Stimulated activated CD8-positive, alpha-beta memory T cell treated with anti-CD3 and anti-CD28 coated beads, Interleukin-12 subunit alpha, Interleukin-12 subunit beta, amount 100 ng/mL, for 24 hours (primary cell): ENCODE results near the gene DMD.

Experiments used
- DNase-seq: peaks from one replicate; pipeline ENCODE4 v3.0.0-alpha.2; 2020; ENCODE audit errors: extremely low read depth

DMD gene

GRCh38 chrX:33041141-33041540 is 170.2 kb downstream of the DMD start:
- no peak for DNase-seq

DNA sequence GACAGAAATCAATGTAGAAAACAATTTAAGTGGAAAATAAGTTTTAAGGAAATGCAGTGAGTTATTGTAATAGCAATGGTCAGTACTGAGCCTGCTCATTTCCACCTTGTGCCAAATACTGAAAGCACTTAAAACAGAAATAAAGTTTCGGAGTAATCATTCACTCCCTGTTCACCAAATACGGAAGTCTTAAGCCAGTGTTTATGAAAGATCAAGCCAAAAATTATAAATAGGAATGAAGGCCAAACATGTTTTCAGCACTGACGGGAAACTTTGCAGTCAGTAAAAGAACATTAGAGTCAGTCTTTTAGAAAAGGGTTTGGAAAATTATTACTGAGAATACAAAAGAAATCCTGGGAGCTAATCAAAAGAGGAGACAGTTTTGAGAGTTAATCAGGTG is 178.6 kb downstream of the DMD start:
- DNase-seq, result no peak

DNA sequence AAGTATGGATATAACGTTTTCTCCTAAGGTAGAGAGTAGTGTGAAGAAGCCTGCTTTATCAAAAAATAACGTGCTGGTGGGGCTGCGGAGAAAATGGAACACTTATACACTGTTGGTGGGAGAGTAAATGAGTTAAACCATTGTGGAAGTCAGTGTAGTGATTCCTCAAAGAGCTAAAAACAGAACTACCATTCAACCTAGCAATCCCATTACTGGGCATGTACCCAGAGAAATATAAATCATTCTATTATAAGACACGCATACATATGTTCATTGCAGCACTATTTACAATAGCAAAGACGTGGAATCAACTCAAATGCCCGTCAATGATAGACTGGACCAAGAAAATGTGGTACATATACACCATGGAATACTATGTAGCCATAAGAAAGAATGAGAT is 196.4 kb downstream of the DMD start:
- no peak for DNase-seq

GRCh38 chrX:33014086-33014485 is 197.3 kb downstream of the DMD start:
- DNase-seq, result no peak

- no peak for DNase-seq
These were observed 210.2 kb downstream of the DMD start for GRCh38 chrX:33001107-33001506.

- no peak for DNase-seq
These were observed 212.6 kb downstream of the DMD start for GRCh38 chrX:32998776-32999175.

GRCh38 chrX:32995427-32995826 is 215.9 kb downstream of the DMD start:
- DNase-seq, result no peak

DNA sequence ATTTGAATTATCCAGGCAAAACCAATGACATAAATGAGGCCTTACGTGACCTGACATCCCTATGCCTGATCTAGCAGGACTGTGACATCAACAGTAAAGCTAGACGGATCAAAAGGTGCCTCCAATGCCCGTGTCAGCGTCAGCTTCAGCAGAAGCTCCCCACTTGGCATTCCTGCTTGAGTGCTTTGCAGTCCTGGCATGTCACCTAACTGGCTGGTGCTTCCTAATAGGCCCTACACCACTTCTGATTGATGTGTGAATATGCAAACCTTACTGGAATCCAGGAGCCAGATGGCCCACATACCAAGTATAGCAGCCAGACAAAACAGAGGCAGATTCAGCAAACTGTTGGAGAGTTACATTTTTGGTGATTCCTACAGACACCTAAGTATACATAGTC is 224.2 kb downstream of the DMD start:
- DNase-seq, result no peak

- DNase-seq, result no peak
These were observed 225.8 kb downstream of the DMD start for GRCh38 chrX:32985544-32985943.

DNA sequence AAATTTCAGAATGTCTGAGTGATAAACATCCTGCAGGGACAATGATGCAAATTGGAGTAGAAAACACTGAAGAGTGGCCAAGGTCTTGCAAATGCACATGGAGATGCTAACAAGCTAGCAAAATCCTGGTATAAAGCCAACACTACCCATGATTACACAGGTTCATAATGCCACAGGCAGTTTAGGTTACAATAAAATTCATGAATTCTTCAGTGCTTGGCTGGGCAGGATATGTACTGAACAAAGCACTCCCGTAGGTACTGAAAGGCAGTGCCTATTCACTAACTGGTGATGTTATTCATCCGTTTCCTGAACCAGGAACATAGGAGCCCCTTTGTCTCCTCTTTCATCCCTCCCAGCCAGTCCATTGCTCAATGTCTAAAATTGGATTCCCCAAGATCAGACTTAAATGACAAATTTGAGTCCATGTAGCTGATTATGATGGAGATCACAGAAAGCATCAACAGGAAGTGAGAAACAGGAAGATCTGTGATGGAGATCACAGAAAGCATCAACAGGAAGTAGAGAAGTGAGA is 244.5 kb downstream of the DMD start:
- no peak for DNase-seq

GRCh38 chrX:32954125-32954524 is 257.2 kb downstream of the DMD start:
- no peak for DNase-seq

DNA sequence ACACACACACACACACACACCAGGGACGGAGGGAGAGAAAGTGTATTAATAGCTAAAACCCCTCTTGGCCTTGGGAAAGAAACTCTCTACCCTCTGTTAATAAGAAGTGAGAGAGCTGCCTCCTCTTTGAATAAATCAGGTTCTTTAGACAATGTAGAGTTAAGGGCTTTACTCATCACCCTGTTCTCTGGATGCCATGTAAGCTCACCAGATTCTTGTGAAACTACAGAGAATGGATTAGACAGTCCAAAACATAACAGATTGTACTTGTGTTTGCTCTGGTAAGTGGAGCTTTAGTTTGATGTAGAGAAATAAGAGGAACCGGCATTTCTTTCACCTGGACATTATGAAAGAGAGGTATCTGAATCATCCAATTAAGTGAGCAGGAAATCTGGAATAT is 263.2 kb downstream of the DMD start:
- DNase-seq, result no peak

- no peak for DNase-seq
These were observed 274.3 kb downstream of the DMD start for GRCh38 chrX:32937043-32937442.

DNA sequence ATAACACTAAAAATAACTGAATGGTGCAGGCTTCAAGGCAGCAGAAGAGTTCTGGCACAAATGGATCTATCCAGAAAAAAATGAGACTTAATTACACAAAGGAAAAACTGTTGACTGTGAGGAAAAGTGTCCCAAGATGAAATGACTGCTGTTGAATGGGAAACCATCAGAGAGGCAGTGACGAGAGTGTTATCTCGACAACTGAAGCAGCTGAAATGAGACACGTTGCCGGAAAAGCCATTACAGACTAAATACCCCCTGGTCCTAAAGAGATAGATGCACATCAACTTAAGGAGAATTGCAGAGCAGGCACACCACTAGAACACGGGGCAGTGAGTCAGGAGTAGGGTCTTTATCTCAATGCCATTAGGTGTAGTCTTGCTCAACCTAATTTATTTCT is 277.8 kb downstream of the DMD start:
- DNase-seq, result no peak

DNA sequence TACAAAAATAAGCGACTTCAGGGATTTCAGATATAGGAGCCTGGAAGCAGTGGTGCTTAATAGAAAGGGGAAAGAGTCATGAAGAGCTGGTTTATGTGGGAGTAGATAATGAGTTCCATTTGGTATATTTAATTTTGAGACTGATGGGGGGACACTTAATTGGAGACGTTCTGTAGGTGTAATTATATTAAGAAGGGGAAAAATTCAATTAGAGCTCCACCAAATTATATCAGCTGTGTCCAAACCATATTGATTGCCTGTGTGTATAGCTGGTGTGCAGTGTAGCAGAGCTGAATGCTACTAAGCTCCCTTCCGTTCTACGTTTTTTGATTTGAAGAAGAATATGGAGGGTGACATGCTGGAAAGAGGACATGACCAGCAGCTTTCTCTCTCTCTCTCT is 282.3 kb downstream of the DMD start:
- no peak for DNase-seq

DNA sequence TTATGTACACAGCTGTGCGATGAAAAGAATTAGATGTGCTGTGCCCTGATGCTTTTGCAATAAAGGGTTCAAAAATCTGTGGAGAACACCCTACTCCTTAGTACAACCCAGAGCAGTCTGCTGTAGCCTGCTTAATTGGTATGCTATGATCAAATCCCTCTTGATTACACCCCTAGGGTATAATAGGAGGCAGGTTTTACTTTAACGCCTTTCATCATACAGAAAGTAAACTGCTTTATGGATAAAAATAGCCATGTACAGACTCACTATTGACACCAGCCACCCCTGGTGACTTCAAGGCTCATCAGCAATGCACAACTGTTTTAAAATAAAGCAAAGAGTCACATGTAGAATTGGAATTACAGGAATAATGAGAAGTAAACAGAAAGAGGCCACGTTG is 315.3 kb downstream of the DMD start:
- no peak for DNase-seq

DNA sequence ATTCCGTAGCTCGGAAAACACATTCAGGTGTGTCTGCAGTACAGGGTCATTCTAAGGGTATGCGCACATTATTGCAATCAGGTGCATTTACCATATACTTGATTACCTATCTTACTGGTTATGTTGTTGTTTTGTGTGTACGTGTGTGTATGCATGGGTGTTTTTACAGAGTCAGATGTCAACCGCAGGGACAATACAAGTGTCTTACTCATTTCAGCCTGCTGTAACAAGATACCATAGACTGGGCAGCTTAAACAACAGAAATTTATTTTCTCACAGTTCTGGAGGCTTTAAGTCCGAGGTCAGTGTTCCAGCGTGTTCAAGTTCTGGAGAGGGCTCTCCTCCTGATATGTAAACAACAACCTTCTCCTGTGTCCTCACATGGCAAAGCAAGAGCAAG is 316.7 kb downstream of the DMD start:
- DNase-seq, result no peak

DNA sequence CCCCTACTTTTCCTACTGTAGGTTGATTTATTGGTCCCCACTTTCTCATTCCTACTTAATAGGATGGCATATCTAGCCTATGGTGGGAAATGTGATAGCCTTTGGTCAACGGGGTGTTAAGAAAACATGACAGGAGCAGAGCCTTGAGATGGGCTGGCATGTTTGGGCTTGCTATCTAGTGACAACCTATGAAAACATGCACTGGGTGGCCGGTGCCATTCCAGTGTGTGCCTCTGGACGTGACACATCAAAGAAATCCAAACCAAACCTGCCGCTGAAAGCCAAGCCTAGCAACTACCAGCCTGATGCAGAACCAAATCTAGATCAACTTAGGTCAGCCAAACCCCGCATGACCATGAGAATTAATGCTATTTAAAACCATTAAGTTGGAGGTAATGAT is 317.6 kb downstream of the DMD start:
- no peak for DNase-seq

- no peak for DNase-seq
These were observed 333.8 kb downstream of the DMD start for GRCh38 chrX:32877592-32877991.

DNA sequence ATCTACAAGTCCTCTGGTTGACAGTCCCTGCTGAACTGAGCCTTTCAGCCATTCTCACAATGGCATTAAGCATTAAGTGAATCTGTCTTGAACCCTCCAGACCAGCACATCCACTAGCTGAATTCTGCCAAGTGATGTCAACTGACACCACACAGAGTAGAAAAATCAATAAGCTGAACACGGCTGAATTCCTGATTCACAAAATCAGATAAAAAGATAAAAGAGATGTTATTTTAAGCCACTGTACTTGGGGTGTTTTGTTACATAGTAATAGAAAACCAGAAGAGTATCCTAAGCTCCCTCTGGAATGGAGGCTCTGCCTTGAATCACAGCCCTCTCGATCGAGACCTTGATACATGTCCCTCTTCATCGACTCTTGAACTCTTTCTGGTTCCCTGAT is 336.5 kb downstream of the DMD start:
- no peak for DNase-seq

DNA sequence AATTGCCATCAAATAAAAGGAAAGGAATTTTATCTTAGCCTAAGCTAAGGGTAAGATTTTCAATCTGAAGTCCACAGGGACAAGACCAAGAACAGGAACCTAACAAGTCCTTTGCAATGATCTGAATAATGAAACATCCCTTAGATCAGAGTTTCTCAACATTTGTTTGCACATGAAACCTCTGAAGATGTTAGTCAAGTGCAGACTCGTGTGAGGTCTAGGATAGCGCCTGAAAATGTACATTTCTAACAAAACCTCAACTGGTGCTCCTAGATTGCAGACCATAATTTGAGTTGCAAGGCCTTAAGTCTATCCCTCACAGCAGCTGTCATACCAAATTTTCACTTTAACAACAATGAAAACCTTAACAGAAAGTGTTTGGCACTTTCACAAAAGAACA is 337.6 kb downstream of the DMD start:
- no peak for DNase-seq

DNA sequence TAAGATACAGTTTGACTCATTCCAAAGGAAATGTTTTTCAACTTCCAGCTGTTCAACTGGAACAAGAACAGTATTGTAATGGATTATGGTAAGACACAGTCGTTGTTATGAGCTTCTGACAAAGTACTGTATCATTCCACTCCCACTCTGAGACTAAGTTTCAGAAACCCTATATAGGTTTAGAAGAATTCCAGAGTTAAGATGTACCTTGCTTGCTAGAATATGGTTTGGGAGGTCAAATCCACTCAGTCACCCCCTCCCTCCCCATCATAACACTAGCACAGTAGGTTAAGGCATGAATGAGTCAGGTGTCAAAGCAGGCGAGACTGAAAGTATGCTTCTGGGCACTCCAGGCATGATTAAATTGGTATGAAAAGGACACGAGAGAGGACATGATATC is 339.7 kb downstream of the DMD start:
- no peak for DNase-seq

DNA sequence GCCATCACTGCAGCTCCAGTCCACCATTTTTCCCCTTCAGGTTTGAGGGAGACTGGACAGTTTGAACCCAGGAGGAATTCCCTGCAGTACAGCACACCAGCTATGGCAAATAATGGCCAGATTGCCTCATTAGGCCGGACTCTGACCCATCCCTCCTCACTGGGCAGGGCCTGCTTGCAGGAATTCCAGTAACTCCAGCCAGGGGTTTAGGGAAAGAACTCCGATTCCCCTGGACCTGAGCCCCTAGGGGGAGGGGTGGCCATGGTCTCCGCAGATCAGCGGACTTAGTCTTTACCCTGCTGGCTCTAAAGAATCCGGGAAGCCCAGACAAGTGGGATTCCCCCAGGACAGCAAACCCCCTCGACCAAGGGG is 342.8 kb downstream of the DMD start:
- no peak for DNase-seq

DNA sequence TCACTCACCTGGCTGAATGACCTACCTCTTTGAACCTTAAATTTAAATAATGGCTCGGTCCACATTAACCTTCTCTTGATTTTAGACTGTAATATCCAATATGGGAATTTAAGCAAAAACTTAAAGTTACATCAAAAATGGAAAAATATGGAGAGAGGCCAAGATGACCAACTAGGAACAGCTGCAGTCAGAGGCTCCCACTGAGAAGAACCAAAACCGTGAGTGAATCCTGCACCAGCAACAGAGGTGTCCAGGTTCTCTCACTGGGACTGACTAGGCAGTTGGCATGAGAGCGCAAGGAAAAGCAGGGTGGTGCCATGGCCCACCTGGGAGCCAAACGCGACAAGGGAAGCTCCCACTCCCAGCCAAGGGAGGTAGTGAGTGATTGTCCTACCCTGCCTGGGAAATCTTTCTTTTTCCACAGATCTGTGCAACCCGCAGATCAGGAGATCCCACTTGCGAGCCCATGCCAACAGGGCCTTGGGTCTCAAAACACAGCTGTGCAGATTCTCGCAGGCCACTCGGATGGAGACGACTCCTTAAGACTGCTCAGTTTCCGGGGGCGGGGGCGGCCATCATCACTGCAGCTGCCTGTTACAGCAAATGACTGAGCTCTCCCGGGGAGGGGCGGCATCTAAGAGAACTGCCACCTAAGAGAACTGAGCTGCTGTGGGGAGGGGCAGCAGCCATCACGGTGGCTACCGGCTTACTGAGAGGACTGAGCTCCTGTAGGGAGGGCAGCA is 343.4 kb downstream of the DMD start:
- DNase-seq, result no peak
